GM12878 (cell line): Measurements from ENCODE around the gene CACYBP. TPM values are rescaled to one million over a fixed set of nuclear protein-coding genes. Genes with fewer than 3 reads are reported as not detected.

Experiments
- ATAC-seq: fragments of 200-7000 bp; cut with Tn5 transposase; 3 replicates; pipeline ENCODE4 v1.9.1; 2020; ENCODE audit warnings: mild to moderate bottlenecking, moderate library complexity
- BruUV-seq: library from RNA; stranded (reverse); fragments of 400-500 nt; replicated peaks from 2 replicates; lab custom pipeline; 2021; lab: Mats Ljungman, UMichigan
- CTCF ChIA-PET: fragments of 300-600 bp; sonication (Branson Sonifier 250); formaldehyde crosslinking; extraction: SDS; loops from one replicate; lab custom pipeline; 2021; ENCODE audit warnings: inconsistent platforms; lab: Yijun Ruan, JAX
- POLR2A ChIA-PET: fragments of 350-600 bp; formaldehyde crosslinking; extraction: SDS; loops from one replicate; lab custom pipeline; 2021; ENCODE audit warnings: inconsistent platforms; lab: Charles Lee
- RAD21 ChIA-PET: fragments of 300-600 bp; sonication (Branson Sonifier 250); formaldehyde crosslinking; loops from one replicate; lab custom pipeline; 2023; ENCODE audit warnings: antibody characterized with exemption; ENCODE audit not compliant: unreplicated experiment; lab: Charles Lee
- SMC1A ChIA-PET: fragments of 300-600 bp; sonication (Branson Sonifier 250); formaldehyde crosslinking; loops from one replicate; lab custom pipeline; 2023; ENCODE audit not compliant: unreplicated experiment, uncharacterized antibody; lab: Charles Lee
- DNase-seq: peaks from one replicate; pipeline ENCODE4 v3.0.0-alpha.2; 2011; ENCODE audit warnings: low read depth, low spot score
- FAIRE-seq: peaks from 3 replicates; lab custom pipeline; 2011; peaks lifted over from hg19 to GRCh38; lab: Jason Lieb, UNC
- H2AFZ ChIP-seq: 2 replicates; pipeline ENCODE4 v1.6.0; 2011; ENCODE audit warnings: low read depth, low read length, control low read depth; ENCODE audit not compliant: control insufficient read depth
- H3K27ac ChIP-seq: 2 replicates; pipeline ENCODE4 v1.5.1; 2011; ENCODE audit warnings: control low read depth; ENCODE audit not compliant: control insufficient read depth, insufficient read depth
- H3K27me3 ChIP-seq, 2 experiments: replicated peaks in 1 of 2; 2 replicates each; pipeline versions ENCODE4 v1.6.0 to v1.6.1; 2011; ENCODE audit warnings: low read length in 1 of 2; ENCODE audit not compliant: control insufficient read depth in 2 of 2, insufficient read depth in 2 of 2
- H3K36me3 ChIP-seq, 2 experiments: 2 replicates each; pipeline ENCODE4 v1.5.1; 2011; ENCODE audit warnings: low read length in 1 of 2; ENCODE audit not compliant: control insufficient read depth in 2 of 2, insufficient read depth in 2 of 2
- H3K4me1 ChIP-seq: 2 replicates; pipeline ENCODE4 v1.6.1; 2011; ENCODE audit warnings: mild to moderate bottlenecking, low read length, moderate library complexity, mixed read lengths; ENCODE audit not compliant: control insufficient read depth, insufficient read depth
- H3K4me2 ChIP-seq: 2 replicates; pipeline ENCODE4 v1.6.0; 2011; ENCODE audit warnings: control low read depth; ENCODE audit not compliant: control insufficient read depth, insufficient read depth
- H3K4me3 ChIP-seq: fragments of 200-600 bp; sonication (generic); 2 replicates; pipeline ENCODE4 v1.5.1; 2016
- H3K79me2 ChIP-seq: 2 replicates; pipeline ENCODE4 v1.6.0; 2011; ENCODE audit warnings: low read length; ENCODE audit not compliant: control insufficient read depth, insufficient read depth
- H3K9ac ChIP-seq: 2 replicates; pipeline ENCODE4 v1.8.0; 2011; ENCODE audit warnings: low read length, control low read depth, mixed read lengths; ENCODE audit not compliant: control insufficient read depth, insufficient read depth
- H3K9me3 ChIP-seq: replicated peaks from 3 replicates; pipeline ENCODE4 v1.5.1; 2011; ENCODE audit warnings: mild to moderate bottlenecking, low read length; ENCODE audit not compliant: control insufficient read depth, insufficient read depth
- H4K20me1 ChIP-seq: 2 replicates; pipeline ENCODE4 v1.6.0; 2011; ENCODE audit not compliant: control insufficient read depth, insufficient read depth
- BMI1 ChIP-seq: fragments of 450-650 bp; IDR thresholded peaks from 2 replicates; pipeline ENCODE4 v1.6.1; 2016; ENCODE audit warnings: mild to moderate bottlenecking, moderate library complexity, borderline replicate concordance
- CREM ChIP-seq: IDR thresholded peaks from 2 replicates; pipeline ENCODE4 v1.6.1; 2014; ENCODE audit warnings: antibody characterized with exemption, low read depth
- KLF5 ChIP-seq: fragments of 450-650 bp; IDR thresholded peaks from 2 replicates; pipeline ENCODE4 v1.6.1; 2014; ENCODE audit warnings: mild to moderate bottlenecking; ENCODE audit not compliant: partially characterized antibody
- MTA3 ChIP-seq: IDR thresholded peaks from 2 replicates; pipeline ENCODE4 v1.6.1; 2012; ENCODE audit warnings: low read length, inconsistent platforms, borderline replicate concordance
- MYC ChIP-seq: IDR thresholded peaks from 2 replicates; pipeline ENCODE4 v1.6.1; 2011; ENCODE audit warnings: mild to moderate bottlenecking, low read length, moderate library complexity, inconsistent platforms; ENCODE audit not compliant: insufficient read depth, insufficient replicate concordance, insufficient read length, severe bottlenecking
- NFIC ChIP-seq: IDR thresholded peaks from 2 replicates; pipeline ENCODE4 v1.6.1; 2012; ENCODE audit warnings: low read depth, mild to moderate bottlenecking, inconsistent platforms, low read length, moderate library complexity
- NFYA ChIP-seq: IDR thresholded peaks from 2 replicates; pipeline ENCODE4 v1.6.1; 2011; ENCODE audit warnings: low read depth, mild to moderate bottlenecking, low read length, improper control_type of control experiment, borderline replicate concordance
- NR2C1 ChIP-seq: fragments of 450-650 bp; IDR thresholded peaks from 2 replicates; pipeline ENCODE4 v1.6.1; 2017; ENCODE audit warnings: antibody characterized with exemption, mild to moderate bottlenecking, moderate library complexity
- POLR2AphosphoS2 ChIP-seq: IDR thresholded peaks from 2 replicates; pipeline ENCODE4 v1.6.1; 2011; ENCODE audit warnings: low read depth, mild to moderate bottlenecking, low read length, improper control_type of control experiment, moderate library complexity
- RELA ChIP-seq: fragments of 450-650 bp; IDR thresholded peaks from 2 replicates; pipeline ENCODE4 v1.8.0; 2014; ENCODE audit warnings: borderline replicate concordance; ENCODE audit not compliant: partially characterized antibody
- TBL1XR1 ChIP-seq: IDR thresholded peaks from 2 replicates; pipeline ENCODE4 v1.6.1; 2012; ENCODE audit warnings: low read depth, low read length, improper control_type of control experiment
- WRNIP1 ChIP-seq: IDR thresholded peaks from 2 replicates; pipeline ENCODE4 v1.6.1; 2011; ENCODE audit warnings: low read depth, low read length, improper control_type of control experiment, borderline replicate concordance
- YY1 ChIP-seq: IDR thresholded peaks from 2 replicates; pipeline ENCODE4 v1.6.1; 2011; ENCODE audit warnings: low read depth, mild to moderate bottlenecking, low read length
- ZNF207 ChIP-seq: fragments of 450-650 bp; IDR thresholded peaks from 2 replicates; pipeline ENCODE4 v1.6.1; 2014; ENCODE audit warnings: antibody characterized with exemption, mild to moderate bottlenecking, borderline replicate concordance
- WGBS: methylation state at CpG from one replicate; pipeline ENCODE4 v1.1.6; 2016; ENCODE audit warnings: low lambda C conversion rate; ENCODE audit not compliant: insufficient replicate concordance, insufficient coverage; ENCODE audit errors: missing lambda C conversion rate; 5-methylcytosine and 5-hydroxymethylcytosine counted together
- in situ Hi-C: fragments of 300-500 bp; cut with MboI; formaldehyde crosslinking; loops from 9 replicates; pipeline ENCODE4 v1.14.3; 2018; ENCODE audit warnings: mixed read lengths
- intact Hi-C: fragments of 100-400 bp; cut with micrococcal nuclease; formaldehyde crosslinking; loops from one replicate; pipeline ENCODE4 v1.14.2; 2022; ENCODE audit not compliant: unreplicated experiment
- polyA plus RNA-seq, 11 experiments: library from polyadenylated mRNA; depleted of rRNA in 4 of 11; unstranded in 6 of 11; stranded (reverse) in 5 of 11; fragments of >200 nt; fragmentation: Nextera tagmentation in 4 of 11; fragmentation: Illumina TruSeq in 1 of 11; extraction: Ambion mirVana in 4 of 11; extraction: Trizol in 1 of 11; gene quantifications; 1 replicate in 1 of 11; 2 replicates in 10 of 11; pipeline versions ENCODE4 v1.2.1 to v1.2.3, GENCODE V29; 2011 to 2016; ENCODE audit warnings: inconsistent platforms in 2 of 11, missing spikeins in 2 of 11, low read depth in 1 of 11
- total RNA-seq, 4 experiments: library from RNA; depleted of rRNA in 3 of 4; stranded (reverse); fragments of >200 nt in 3 of 4; fragmentation: Illumina TruSeq in 1 of 4; extraction: Trizol in 1 of 4; gene quantifications; 2 replicates each; pipeline versions ENCODE4 v1.2.1 to v1.2.3, GENCODE V29; 2013 to 2021
- TF ChIP-seq, protein P1 (sequence below): fragments of 450-650 bp; IDR thresholded peaks from 2 replicates; pipeline ENCODE4 v1.6.1; 2018; ENCODE audit warnings: borderline replicate concordance, mild to moderate bottlenecking; ENCODE audit not compliant: partially characterized antibody
- TF ChIP-seq, protein P2 (sequence below): IDR thresholded peaks from 2 replicates; pipeline ENCODE4 v1.6.1; 2012; ENCODE audit warnings: low read depth, low read length, improper control_type of control experiment
- TF ChIP-seq, protein P3 (sequence below): fragments of 150-350 bp; IDR thresholded peaks from 2 replicates; pipeline ENCODE4 v1.6.1; 2016; ENCODE audit warnings: low read depth, low read length

CACYBP gene
- total and polyA plus RNA-seq, 10 of the 15 experiments (the other 5 are each of a cell fraction or from before 2014, with no cell fraction given), result 77.7 to 488 (median 218) TPM

DNA sequence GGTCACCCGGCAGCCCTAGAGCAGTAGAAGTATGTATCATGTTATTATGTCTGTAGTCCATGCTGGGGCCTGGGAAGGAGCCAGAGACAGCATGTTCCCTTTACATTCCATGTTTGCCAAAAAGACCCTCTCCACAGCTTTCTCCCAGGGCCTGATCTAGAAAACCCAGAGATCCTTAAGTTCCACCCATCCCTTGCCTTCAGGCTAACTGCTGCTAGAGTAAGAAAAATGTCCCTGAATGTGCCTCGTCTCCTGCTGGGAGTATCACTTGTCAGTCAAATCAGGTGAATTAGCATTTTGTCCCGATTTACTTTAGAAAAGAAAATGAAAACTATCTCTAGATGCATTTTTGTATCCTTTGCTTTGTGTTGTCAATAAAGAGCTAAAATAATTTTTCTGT is 36.7 kb downstream of the CACYBP start:
- BruUV-seq, result no TSS peak
- Histone ChIP-seq H3K9ac (no peak overlapping the region), H3K4me1 (no peaks in the 10 kb centered on the region), H3K4me3 (no peak overlapping the region), H3K36me3 (no peaks in the 10 kb centered on the region), H3K79me2 (no peaks in the 10 kb centered on the region), H3K27ac (no peak overlapping the region), H3K4me2 (no peak overlapping the region), H2AFZ (no peak overlapping the region), H3K27me3 (peaks cover 0 to 3% of the 10 kb centered on the region in 2 experiments; a peak in 2 of 4 replicates), H4K20me1 (no peaks in the 10 kb centered on the region), H3K9me3 (no peaks in the 10 kb centered on the region)
- 35% methylated on average over 3 of the region's 3 CpGs for WGBS
- no peak for DNase-seq
- FAIRE-seq, result no peak
- intact Hi-C loops, result no loop called here
- CTCF ChIA-PET, result interaction anchor here (0.9 to 2.3 kb wide), 5 partner anchors 12 to 118 kb away, joined by 3 to 8 read pairs (median 3); no protein-coding TSS in a partner anchor
- RAD21 ChIA-PET, result interaction anchor here (1.6 kb wide), 1 partner anchor 89 kb away, joined by 4 read pairs; no protein-coding TSS in a partner anchor
- SMC1A ChIA-PET, result interaction anchor here (1.2 kb wide), 1 partner anchor 89 kb away, joined by 4 read pairs; no protein-coding TSS in a partner anchor
- in situ Hi-C loops, result no loop called here
- POLR2A ChIA-PET, result no interaction called here
- ATAC-seq, result no peak
- TF ChIP-seq NR2C1, result no peak
- TF ChIP-seq TBL1XR1, result no peak
- TF ChIP-seq YY1, result no peak
- TF ChIP-seq NFYA, result no peak
- no peak for TF ChIP-seq ZNF207
- TF ChIP-seq KLF5, result no peak
- TF ChIP-seq BMI1, result no peak
- TF ChIP-seq, protein P1, sequence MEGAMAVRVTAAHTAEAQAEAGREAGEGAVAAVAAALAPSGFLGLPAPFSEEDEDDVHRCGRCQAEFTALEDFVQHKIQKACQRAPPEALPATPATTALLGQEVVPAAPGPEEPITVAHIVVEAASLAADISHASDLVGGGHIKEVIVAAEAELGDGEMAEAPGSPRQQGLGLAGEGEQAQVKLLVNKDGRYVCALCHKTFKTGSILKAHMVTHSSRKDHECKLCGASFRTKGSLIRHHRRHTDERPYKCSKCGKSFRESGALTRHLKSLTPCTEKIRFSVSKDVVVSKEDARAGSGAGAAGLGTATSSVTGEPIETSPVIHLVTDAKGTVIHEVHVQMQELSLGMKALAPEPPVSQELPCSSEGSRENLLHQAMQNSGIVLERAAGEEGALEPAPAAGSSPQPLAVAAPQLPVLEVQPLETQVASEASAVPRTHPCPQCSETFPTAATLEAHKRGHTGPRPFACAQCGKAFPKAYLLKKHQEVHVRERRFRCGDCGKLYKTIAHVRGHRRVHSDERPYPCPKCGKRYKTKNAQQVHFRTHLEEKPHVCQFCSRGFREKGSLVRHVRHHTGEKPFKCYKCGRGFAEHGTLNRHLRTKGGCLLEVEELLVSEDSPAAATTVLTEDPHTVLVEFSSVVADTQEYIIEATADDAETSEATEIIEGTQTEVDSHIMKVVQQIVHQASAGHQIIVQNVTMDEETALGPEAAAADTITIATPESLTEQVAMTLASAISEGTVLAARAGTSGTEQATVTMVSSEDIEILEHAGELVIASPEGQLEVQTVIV, result no peak
- TF ChIP-seq NFIC, result no peak
- TF ChIP-seq, protein P2, sequence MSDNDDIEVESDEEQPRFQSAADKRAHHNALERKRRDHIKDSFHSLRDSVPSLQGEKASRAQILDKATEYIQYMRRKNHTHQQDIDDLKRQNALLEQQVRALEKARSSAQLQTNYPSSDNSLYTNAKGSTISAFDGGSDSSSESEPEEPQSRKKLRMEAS, result no peak
- TF ChIP-seq, protein P3, sequence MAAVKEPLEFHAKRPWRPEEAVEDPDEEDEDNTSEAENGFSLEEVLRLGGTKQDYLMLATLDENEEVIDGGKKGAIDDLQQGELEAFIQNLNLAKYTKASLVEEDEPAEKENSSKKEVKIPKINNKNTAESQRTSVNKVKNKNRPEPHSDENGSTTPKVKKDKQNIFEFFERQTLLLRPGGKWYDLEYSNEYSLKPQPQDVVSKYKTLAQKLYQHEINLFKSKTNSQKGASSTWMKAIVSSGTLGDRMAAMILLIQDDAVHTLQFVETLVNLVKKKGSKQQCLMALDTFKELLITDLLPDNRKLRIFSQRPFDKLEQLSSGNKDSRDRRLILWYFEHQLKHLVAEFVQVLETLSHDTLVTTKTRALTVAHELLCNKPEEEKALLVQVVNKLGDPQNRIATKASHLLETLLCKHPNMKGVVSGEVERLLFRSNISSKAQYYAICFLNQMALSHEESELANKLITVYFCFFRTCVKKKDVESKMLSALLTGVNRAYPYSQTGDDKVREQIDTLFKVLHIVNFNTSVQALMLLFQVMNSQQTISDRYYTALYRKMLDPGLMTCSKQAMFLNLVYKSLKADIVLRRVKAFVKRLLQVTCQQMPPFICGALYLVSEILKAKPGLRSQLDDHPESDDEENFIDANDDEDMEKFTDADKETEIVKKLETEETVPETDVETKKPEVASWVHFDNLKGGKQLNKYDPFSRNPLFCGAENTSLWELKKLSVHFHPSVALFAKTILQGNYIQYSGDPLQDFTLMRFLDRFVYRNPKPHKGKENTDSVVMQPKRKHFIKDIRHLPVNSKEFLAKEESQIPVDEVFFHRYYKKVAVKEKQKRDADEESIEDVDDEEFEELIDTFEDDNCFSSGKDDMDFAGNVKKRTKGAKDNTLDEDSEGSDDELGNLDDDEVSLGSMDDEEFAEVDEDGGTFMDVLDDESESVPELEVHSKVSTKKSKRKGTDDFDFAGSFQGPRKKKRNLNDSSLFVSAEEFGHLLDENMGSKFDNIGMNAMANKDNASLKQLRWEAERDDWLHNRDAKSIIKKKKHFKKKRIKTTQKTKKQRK, result no peak
- TF ChIP-seq MYC, result no peak
- TF ChIP-seq POLR2AphosphoS2, result no peak
- no peak for TF ChIP-seq RELA
- TF ChIP-seq WRNIP1, result no peak
- no peak for TF ChIP-seq CREM
- TF ChIP-seq MTA3, result no peak
